ENCODE results near the gene RCAN3. TPM values are rescaled to one million over a fixed set of nuclear protein-coding genes. Genes with fewer than 3 reads are reported as not detected.
A peak's percentile ranks its signal among the peaks of the same experiment; 100 is the strongest.

Gene RCAN3
- total and polyA plus RNA-seq, 2 of the 13 experiments (the other 11 are each of a cell fraction or from before 2014, with no cell fraction given), result 12.2 to 13.3 TPM

DNA sequence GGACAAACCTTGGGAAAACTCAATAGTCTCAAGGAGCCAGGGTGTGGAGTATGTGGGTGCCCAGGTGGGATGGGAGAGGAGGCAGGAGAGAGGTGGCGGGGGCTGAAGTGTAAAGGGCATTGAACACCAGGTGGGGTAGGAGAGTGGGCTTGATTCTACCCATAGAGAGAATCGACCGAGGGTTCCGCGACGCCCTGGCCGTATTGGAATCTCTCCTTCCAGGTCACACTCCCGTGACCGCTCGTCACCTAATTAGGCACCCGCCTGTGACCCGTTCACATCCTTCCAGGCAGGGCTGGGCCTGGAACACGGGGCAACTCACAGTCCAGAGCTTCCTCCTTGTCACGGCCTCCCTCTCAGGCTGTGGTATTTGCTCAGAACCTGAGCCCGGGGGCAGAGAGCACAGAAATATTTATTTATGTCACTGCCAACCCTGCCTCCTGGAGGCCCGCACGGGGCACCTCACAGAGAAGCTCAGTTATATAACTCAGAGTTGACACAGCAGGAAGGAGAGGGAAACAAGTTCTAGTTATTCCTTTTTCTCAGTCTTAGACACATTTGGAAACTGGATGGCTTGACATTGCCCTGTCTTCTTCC, 65.3 kb downstream of the RCAN3 start (continued):
- TF ChIP-seq, protein P1, sequence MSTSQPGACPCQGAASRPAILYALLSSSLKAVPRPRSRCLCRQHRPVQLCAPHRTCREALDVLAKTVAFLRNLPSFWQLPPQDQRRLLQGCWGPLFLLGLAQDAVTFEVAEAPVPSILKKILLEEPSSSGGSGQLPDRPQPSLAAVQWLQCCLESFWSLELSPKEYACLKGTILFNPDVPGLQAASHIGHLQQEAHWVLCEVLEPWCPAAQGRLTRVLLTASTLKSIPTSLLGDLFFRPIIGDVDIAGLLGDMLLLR (CRISPR knock-in tag; IDR thresholded peaks at IDR 0.05), result 0 out of 2 replicates have a peak, but pooled peaks have one; percentile 52
- no peak for TF ChIP-seq IRF1 (CRISPR knock-in tag; IDR thresholded peaks at IDR 0.05; ENCODE audit: low read depth)
- TF ChIP-seq ZNF510 (CRISPR knock-in tag; IDR thresholded peaks at IDR 0.05; ENCODE audit: low read depth), result no peak
- TF ChIP-seq ZKSCAN8 (CRISPR knock-in tag; IDR thresholded peaks at IDR 0.05; ENCODE audit: borderline replicate concordance), result peak; percentile 93
- TF ChIP-seq ZNF251 (CRISPR knock-in tag; IDR thresholded peaks at IDR 0.05), result no peak
- no peak for TF ChIP-seq ZNF530 (CRISPR knock-in tag; IDR thresholded peaks at IDR 0.05; ENCODE audit: low read depth)
- TF ChIP-seq ZFYVE20 (CRISPR knock-in tag; IDR thresholded peaks at IDR 0.05; ENCODE audit: borderline replicate concordance, low read depth), result no peak
- peak; percentile 49; the same call in 1 of the 2 replicates for TF ChIP-seq CBX5 (CRISPR knock-in tag; IDR thresholded peaks at IDR 0.05; ENCODE audit: borderline replicate concordance)
- no peak for TF ChIP-seq MAF1 (CRISPR knock-in tag; IDR thresholded peaks at IDR 0.05; ENCODE audit: borderline replicate concordance)
- TF ChIP-seq, protein P2, sequence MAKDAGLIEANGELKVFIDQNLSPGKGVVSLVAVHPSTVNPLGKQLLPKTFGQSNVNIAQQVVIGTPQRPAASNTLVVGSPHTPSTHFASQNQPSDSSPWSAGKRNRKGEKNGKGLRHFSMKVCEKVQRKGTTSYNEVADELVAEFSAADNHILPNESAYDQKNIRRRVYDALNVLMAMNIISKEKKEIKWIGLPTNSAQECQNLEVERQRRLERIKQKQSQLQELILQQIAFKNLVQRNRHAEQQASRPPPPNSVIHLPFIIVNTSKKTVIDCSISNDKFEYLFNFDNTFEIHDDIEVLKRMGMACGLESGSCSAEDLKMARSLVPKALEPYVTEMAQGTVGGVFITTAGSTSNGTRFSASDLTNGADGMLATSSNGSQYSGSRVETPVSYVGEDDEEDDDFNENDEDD (CRISPR knock-in tag; IDR thresholded peaks at IDR 0.05; ENCODE audit: borderline replicate concordance), result no peak
- TF ChIP-seq ZNF253 (CRISPR knock-in tag; IDR thresholded peaks at IDR 0.05; ENCODE audit: borderline replicate concordance), result no peak
- TF ChIP-seq RELA (CRISPR knock-in tag; IDR thresholded peaks at IDR 0.05), result 0 out of 2 replicates have a peak, but pooled peaks have one; percentile 43
- TF ChIP-seq ZSCAN21 (CRISPR knock-in tag; IDR thresholded peaks at IDR 0.05; ENCODE audit: borderline replicate concordance), result peak; percentile 39; the same call in 1 of the 2 replicates
- TF ChIP-seq MBD4 (IDR thresholded peaks at IDR 0.05; ENCODE audit: borderline replicate concordance, low read length), result no peak
- TF ChIP-seq ZNF563 (CRISPR knock-in tag; IDR thresholded peaks at IDR 0.05), result 0 out of 2 replicates have a peak, but pooled peaks have one; percentile 39
- TF ChIP-seq ZNF382 (CRISPR knock-in tag; IDR thresholded peaks at IDR 0.05; ENCODE audit: borderline replicate concordance), result no peak
- TF ChIP-seq ZNF788 (CRISPR knock-in tag; IDR thresholded peaks at IDR 0.05; ENCODE audit: borderline replicate concordance), result peak; percentile 60; the same call in 1 of the 2 replicates
- peak; percentile 56; the same call in 1 of the 2 replicates for TF ChIP-seq KDM2A (CRISPR knock-in tag; IDR thresholded peaks at IDR 0.05; ENCODE audit: borderline replicate concordance, low read depth)
- TF ChIP-seq NCOA1 (CRISPR knock-in tag; IDR thresholded peaks at IDR 0.05), result no peak
- peak; percentile 77 for TF ChIP-seq ZFY (CRISPR knock-in tag; IDR thresholded peaks at IDR 0.05)
- peak; percentile 45; the same call in 1 of the 2 replicates for TF ChIP-seq IRF2 (CRISPR knock-in tag; IDR thresholded peaks at IDR 0.05)
- TF ChIP-seq ZSCAN12 (CRISPR knock-in tag; IDR thresholded peaks at IDR 0.05), result peak; percentile 68; the same call in 1 of the 2 replicates
- TF ChIP-seq THYN1 (CRISPR knock-in tag; IDR thresholded peaks at IDR 0.05; ENCODE audit: borderline replicate concordance, low read depth), result no peak
- TF ChIP-seq MAZ (IDR thresholded peaks at IDR 0.05; ENCODE audit: borderline replicate concordance, low read depth, low read length), result peak; percentile 76; the same call in 1 of the 2 replicates
- TF ChIP-seq MAZ (CRISPR knock-in tag; IDR thresholded peaks at IDR 0.05; ENCODE audit: low read depth), result no peak; the same call in 1 of the 2 replicates
- no peak for TF ChIP-seq ZNF44 (CRISPR knock-in tag; IDR thresholded peaks at IDR 0.05)
- peak; percentile 72; the same call in 1 of the 2 replicates for TF ChIP-seq ZBTB34 (CRISPR knock-in tag; IDR thresholded peaks at IDR 0.05)

Data from HepG2 (cell line).